ENCODE results near the gene CADPS2.

CADPS2 gene

DNA sequence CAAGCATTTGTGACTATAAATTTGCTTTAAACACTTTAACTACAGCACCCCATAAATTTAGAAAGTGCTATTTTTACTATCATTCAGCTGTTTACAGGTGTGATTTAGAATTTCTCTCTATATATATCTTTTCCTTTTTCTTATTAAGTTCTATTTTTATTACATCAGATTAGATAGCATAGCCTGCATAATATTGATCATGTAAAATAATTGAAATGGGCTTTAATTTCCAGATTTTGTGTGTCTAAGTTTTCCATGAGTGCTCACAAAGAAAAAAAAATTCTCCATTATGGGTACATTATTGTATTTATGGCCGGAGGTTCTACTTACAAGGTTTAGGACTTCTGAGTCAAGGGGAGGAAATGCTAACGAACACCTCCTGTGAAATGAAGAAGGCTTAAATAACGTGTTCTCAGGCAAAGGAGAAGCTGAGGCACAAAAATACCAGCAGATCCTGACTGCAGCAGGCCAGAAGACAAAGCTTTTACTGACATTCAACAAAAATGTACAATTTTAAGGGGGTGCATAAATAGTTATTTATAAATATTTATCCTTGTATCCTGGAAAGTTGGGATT, 301.5 kb downstream of the CADPS2 start:
- no peak for DNase-seq

DNA sequence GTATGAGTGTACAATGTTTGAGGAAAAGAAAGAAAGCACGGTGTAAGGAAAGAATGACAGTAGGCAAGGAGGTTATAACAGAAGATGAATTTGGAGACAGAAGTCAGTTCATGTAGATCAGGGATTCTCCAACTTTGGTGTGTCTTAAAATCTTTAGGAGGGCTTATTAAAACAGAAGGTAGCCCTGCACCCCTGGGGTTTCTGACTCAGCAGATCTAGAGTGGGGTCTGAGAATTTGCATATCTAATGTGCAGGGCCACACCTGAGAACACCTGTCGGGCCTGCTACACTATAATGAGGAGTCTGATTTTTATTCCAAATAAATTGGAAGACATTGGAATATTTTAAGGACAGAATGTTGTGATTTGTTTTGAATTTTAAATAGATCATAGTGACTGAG, 307.9 kb downstream of the CADPS2 start:
- DNase-seq: no peak

DNA sequence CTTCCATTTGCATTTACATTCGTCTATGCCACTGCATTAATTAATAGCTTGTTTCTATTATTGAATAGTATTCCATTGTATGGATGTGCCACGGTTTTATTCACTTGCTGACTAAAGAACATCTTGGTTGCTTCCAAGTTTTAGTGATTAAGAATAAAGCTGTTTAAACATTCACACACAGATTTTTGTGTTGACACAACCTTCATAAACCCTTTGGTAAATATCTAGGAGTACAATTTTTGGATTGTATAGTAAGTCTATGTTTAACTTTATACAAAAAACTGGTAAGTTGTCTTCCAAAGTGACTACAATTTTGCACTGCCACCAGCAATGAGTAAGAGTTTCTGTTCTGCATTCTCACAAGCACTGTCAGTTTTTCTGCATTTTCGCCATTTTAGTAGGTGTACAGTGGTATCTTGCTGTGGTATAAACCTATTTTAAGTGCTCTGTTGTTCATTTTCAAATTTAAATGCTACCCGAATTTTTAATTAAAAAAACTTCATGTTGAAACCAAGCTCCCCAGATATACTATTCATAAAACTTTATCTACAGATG, 308.7 kb downstream of the CADPS2 start:
- no peak for DNase-seq

DNA sequence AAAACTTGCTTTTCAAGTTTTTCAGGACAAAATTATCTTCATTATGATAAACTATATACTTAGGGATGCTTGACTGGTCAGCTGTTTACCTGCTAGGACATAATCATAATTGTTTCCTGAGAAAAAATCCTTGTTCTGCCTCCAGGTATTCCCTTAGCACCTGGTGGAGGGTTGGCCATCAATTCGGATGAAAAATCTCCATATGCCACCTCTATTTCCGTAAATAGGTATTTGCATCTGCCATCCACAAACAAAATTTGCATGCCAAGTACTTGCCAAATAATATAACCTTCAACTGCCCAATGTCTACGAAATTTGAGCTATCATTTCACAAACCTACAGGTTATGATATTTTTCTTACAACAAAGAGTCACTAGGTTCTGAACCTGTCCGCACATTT, 313.6 kb downstream of the CADPS2 start:
- no peak for DNase-seq

DNA sequence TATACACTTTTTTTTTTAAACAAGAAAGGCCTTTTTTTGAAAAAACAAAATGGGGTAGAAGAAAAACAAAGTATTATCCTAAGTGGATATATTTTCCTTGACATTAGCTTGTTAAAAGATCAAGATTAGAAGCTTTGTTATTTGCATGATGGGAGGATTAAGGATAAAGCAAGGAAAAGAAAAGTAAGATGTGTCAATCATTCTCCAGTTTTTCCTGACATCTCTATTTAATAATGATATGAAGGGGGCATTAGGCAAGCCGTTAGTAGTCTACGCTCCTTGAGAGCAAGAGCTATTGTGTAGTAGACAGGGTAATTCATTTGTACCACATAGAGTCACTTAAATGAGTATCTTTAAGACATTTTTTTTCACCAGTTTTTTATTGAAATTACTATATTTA, 324.9 kb downstream of the CADPS2 start:
- no peak for DNase-seq

DNA sequence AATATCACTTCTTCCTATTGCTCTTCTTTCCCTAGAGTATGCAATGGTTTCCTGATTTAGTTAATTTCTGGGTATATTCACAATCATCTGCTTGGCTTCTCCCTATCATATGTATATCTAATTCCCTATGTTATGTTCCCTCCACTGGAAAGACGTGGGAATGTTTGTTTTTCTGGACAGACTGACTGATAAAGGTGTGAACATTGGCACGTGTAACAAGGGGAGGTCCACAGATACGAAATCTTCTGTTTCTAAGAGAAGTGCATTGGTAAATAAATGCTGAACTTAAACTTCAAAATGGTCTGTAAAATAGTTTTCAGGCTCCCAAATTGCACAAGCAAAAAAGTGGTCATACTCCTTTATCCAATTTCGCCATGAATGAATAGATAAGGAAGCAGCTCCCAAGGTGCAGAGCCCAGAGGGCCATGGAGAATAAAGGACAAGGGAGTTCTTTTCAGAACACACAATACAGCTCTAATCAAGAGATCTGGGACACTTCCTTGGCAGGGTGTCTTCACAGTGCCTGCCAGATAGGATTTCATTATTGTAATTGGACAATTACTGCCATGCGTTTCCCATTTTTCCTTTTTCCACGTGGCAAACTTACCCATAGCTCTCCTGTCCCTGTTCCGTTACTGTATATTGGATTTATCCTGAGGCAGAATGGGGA, 329.3 kb downstream of the CADPS2 start:
- no peak for DNase-seq

DNA sequence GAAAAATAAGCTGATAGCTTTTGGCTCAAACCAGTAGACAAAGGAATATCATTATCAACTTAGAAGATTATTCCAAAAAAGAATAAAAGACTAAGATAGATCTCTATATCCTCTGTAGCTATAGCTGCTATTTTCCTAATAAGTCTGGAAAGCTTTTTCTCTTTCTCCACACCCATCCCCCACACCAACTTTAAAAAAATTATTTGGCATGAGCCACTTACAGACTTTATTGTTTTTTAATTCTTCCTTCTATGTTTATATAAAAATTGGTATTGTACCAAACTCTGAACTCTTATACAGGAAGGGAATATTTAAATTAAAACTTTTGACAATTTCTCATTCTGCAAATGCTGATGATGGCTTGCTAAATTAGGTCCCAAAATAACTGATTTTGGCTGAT, 330.0 kb downstream of the CADPS2 start:
- DNase-seq: no peak

DNA sequence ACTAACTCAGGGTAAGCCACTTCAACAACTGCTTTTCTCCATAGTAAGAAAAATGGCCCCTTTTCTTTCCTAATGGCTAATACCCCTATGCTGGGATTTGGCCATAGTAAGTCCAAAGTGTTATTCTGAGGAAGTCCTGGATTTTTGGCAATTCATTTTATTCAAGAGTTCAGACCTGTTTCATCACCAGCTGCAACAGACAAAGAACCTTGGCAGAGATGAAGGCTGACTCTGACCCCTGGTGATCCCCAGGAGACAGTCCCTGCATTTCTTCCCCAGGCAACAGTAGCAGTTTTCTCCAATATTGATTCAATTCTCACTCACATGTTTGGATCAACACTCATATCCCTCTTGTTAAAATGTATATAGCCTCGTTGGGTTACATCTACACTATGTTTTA, 332.5 kb downstream of the CADPS2 start:
- no peak for DNase-seq

DNA sequence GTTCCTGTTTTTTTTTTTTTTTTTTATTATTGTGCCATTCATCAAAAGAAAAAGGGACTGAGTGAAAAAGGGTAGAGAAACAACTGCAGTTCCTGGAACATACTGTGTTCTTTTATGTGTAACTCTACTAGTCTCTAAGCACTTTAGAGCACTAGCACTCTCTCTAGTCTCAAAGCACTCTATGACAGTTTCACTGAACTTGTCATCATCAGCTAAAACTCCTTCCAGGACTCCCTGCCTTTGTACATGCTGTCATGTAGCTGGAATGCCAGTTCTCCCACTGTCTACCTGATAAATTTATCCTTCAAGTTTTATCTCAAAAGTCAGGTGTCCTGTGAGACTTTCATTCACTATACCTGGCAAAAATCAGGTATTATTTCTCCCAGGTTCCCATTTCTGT, 333.5 kb downstream of the CADPS2 start:
- no peak for DNase-seq

DNA sequence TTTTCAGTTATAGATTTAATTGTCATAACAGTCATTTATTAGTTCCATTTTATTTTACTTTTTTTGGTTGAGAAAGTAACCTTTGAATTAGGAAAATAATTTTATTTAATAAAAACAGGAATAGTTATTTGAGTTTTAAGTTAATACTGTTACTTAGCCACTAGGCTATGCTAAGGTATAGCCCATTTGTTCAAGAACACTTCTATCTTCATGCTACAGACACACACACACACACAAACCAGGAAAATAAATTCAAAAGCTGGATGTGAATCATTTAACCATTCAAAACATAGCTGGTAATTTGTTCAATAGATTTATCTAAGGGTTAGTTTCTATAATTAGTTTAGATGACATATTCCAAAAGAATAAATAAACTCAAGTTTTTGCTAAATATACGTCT, 335.7 kb downstream of the CADPS2 start:
- DNase-seq: no peak

DNA sequence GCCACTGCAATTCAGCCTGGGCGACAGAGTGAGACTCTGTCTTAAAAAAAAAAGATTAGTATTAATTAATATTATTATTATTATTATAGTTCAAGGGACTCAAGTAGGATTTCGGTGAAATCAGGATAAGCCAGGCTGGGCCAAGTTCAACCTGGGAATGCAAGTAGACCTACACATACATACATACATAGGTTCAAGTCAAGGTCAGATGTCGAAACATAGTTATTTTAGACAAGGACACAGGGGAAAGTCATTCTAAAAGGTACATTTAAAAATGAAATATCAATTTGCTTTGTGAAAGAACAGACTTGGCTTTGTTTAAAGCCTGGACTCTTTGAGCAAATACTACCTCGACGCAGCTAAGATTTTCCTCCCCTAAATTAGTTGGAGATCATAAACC, 336.7 kb downstream of the CADPS2 start:
- no peak for DNase-seq

DNA sequence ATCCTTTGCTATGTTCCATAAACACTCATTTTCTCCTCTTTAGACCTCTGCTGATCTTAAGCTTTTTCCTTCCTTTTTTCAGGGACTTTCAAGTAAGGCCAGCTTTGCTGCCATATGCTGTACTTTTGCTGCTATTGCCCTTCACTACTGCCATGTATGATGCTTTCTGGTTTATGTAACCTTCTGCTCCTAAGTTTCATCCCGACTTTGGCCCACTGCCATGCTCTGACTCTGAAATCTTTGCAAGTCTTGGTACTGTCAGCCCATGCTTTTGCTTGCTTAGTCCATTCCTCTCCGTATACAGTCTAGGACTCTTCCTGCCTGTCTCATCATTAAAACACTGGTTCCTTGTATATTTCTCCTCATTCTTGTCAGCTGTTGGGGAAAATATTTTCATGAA, 339.8 kb downstream of the CADPS2 start:
- DNase-seq: peak; percentile 24

DNA sequence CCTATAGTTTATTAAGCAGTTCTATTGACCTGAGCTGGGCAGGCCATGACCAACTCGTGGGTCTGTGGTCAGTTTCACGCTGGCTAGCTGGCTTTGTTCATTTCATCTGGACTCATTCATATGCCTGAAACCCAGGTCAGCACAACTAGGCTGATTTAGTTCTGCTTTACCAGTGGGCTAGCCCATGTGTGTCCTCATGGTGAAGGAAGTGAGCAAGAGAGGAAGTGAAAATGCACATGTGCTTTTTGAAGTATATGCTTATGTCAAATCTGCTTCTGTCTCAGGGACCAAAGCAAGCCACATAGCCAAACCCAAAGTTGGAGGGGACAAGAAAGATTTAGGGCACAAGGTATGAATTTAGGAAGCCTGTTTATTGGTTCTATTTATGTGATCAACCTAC, 341.8 kb downstream of the CADPS2 start:
- no peak for DNase-seq

DNA sequence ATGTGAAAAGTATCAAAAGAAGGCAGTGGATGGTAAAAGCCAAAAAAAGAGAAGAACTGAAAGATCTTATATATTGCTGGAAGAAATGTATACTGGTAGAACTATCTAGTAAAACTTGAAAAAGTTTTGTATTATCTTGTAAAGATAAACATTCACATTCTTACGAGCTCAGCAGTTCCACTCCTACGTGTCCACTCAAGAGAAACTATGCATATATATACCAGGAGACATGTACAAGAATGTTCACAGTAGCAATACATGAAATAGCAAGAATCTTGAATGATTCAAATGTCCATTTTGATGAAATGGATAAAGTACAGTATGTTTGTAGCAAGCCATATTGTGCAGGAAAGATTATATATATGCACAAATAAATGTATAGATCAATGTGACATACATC, 342.4 kb downstream of the CADPS2 start:
- DNase-seq: no peak

DNA sequence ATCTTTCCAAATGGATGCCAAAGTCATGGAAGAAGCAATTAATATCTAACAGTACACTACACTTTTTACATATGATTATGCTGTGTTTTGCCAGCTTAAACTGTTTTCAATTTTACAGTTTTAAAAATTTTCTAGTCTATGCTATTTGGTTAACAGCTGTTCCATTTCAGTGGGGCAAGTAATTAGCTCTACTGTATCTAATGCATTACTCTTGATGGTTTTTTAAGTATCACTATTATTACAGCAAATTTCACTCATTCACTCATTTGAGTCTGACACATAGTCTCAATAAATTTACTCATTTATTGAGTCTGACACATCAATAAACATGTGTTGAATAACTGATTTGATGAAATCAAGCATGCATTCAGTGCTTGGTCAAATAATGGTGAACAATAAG, 343.1 kb downstream of the CADPS2 start:
- no peak for DNase-seq

DNA sequence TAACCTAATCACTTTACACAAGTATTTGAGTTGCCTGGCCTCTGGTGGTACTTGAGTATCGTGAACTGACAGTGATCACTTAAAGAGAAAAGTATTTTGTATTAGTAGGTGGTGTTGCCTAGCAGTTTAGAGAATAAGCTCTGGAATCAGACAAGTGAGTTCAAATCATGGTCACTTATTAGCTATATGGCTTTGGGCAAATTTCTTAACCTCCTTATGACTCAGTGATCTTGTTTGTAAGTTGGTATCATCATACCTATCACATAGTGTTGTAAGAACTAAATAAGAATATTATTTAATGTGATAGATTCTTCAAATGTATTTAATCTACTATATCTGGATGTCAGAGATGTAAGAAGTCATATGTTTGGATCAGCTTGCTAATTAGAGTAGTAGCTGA, 351.2 kb downstream of the CADPS2 start:
- no peak for DNase-seq

DNA sequence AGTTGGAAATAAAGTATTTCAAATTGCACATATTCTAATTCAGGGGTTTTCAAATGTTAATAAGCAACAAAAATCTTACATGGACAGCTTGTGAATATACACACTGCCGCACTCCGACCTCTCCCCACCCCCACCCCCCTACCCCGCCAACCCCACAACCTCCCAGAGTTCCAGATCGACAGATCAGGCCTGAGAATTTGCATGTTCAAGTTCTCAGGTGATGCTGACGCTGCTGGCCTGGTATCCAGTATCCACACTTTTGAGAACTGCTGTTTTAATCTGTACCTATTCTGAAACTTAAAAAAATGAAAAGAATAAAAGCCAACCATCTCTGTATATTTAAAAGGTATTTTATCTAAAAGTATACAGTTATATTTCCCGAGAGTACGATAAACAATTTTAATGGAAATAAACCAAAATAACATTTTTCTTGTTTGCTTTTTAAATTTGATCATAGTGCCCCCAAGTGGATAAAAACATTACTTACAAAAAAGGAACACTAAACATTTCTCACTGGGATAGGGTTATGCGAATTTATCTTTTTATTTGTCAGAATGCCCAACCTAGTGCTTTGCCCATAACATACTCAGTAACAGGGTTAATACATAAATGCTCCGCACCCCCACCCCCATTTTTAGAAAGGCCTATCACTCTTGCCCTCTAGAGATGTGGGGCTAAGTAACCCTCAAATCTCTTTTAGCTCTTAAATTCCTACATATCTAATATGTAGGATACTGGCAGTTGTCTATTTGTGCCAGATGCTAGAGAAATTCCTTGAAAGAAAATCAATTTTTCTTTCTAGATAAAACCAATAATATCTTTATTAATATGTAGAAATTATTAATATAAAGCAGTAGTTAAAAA, 353.6 kb downstream of the CADPS2 start:
- no peak for DNase-seq

DNA sequence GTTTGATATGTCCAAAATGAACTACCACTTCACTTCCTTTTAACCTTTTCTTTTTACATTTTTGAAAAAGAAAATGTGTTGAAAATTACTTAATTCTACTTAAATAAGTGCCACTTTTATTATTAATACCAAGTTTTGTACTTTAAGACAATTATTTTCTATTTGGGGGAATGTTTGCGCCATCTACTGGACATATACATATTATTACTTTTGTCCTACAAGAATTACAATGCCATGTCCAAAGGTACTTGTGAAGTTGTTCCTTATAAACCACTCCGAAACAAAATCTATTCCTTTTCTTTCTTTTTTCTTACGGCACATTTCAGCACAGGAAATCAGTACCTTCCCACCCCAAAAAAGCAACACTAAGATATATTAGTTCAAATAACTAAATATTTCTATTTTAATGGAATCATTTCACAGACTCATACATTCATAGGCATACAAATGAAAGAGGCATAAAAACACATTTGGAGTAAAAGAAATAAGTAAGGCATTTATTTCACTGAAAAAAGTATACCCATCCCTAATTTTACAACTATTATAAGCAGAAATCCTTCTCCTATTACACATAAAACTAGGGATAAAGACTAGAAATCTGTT, 357.3 kb downstream of the CADPS2 start:
- DNase-seq: no peak

DNA sequence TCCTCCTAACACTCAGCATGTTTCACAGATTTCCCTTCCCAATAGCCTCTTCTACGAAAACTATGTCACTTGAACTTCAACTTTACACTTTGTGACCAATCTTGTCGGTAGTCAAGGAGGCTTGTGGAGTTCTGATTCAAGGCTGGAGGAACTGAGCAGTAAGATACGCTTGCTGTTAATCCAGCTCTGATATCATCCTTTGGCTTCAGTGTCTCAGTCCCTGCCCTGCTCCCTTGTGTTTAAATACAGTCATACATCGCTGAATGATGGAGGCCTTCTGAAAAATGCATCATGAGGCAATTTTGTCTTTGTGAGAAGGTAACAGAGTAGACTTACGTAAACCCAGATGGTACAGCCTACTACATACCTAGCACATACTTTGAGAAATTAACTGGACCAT, 360.9 kb downstream of the CADPS2 start:
- no peak for DNase-seq

DNA sequence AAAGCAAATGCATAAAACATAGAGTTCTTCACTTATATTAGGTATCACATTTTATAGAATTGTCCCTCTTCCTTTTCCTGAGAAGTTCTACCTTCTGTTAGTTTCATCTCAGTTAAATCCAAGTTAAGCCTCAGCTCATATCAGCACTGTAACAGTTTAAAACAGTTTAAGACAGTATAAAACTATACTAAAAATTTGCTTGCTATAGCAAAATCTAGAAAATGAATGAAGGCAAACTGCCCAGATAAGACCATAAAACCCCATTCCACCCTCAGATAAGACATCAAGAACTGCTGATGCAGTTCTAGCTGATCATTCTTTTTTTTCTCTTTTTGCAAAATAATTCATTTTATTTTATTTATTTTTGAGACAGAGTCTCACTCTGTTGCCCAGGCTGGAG, 364.5 kb downstream of the CADPS2 start:
- no peak for DNase-seq

DNA sequence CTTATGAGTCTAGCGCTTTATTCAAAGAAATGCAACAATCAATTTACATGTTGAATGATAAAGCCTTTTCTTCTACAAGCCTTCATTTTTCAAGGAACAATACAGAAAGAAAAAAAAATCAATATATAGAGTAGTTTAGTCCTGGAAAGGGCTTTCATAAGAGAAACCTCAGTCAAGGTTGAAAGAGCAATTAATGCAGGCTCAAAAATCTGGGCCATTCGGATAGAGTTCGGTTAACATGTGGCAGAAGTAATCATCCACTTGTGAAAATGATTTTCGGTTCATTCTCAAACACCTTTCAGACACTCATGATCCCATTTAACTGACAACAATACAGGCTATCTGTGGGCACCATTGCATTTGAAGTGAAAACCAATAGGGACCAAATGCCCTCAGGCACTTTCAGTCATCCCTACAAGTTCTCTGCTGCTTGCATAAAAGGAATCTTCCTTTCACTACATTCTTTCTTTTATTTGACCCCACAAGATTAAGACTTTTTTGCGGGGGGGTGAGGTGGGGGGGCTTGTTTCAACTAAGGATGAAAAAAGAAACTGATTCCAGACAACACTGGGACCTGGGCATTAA, 365.2 kb downstream of the CADPS2 start:
- no peak for DNase-seq

DNA sequence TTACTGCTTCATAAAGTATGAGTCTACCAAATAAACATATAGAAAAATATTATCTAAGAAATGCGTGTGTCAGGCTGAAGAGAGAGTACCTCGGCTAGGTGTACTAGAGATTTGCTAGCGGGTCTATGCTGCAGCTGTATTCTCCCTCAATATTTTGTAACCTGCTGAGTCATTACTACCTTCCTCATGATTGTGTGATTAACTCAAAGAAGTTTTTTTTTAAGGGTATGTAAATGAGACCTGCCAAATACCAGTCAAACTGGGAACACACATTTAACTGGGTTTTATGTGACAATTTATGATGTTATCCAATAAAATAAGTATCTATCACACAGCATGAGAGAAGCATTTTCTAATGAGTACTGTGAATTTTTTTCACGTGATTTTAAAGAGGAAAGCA, 367.8 kb downstream of the CADPS2 start:
- DNase-seq: no peak

DNA sequence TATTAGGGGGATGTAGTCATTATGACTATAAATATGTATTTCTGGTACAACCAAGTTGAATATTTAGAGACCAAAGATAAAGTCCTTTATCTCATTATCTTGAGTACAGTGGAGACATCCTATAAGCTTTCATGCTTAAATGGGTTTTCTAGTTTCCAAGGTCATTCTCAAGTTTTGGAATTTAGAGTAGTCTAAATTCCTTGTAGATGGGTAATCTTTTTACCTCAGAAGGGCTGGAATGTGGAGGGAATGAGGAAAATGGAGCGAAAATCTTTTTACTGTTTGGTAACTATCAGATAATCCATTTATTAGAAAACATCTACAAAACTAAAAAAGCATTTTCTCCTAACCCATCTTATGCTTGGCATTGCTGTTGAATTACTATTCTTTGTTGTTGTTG, 368.7 kb downstream of the CADPS2 start:
- DNase-seq: no peak

All from femur (tissue), 1 donor.